Naive thymus-derived CD8-positive, alpha-beta T cell (primary cell): ENCODE data around the gene WASL. TPM values are rescaled to one million over a fixed set of nuclear protein-coding genes. Genes with fewer than 3 reads are reported as not detected.

Source experiments
- ATAC-seq, 2 donors: fragments of 150-1000 bp; cut with Tn5 transposase in 1 of 2; sonication (Bioruptor Pico), chemical (Tn5 transposase) in 1 of 2; 1 replicate in 1 of 2; 2 replicates in 1 of 2; pipeline ENCODE4 v1.10.0; 2021; ENCODE audit warnings: mild to moderate bottlenecking in 2 of 2, moderate library complexity in 2 of 2
- POLR2A ChIA-PET: fragments of 350-600 bp; sonication (Branson Sonifier 250); formaldehyde crosslinking; loops from one replicate; lab custom pipeline; 2021; ENCODE audit warnings: antibody characterized with exemption; lab: Charles Lee
- DNase-seq, 10 donors: peaks; one replicate each; pipeline versions ENCODE4 v3.0.0 to v3.0.0-alpha.2; 2020 to 2022
- H3K27ac Mint-ChIP-seq, 10 donors: one replicate each; pipeline ENCODE4 v1.8.0; 2020 to 2022; ENCODE audit warnings: mild to moderate bottlenecking in 10 of 10, mixed read lengths in 10 of 10, moderate library complexity in 4 of 10, inconsistent platforms in 1 of 10
- H3K27me3 Mint-ChIP-seq, 5 donors: one replicate each; pipeline ENCODE4 v1.8.0; 2021 to 2022; ENCODE audit warnings: mixed read lengths in 5 of 5
- H3K36me3 Mint-ChIP-seq, 3 donors: one replicate each; pipeline ENCODE4 v1.8.0; 2020 to 2022; ENCODE audit warnings: mixed read lengths in 3 of 3, mild to moderate bottlenecking in 2 of 3, inconsistent platforms in 1 of 3
- H3K4me1 Mint-ChIP-seq, 4 donors: one replicate each; pipeline ENCODE4 v1.8.0; 2021 to 2022; ENCODE audit warnings: mixed read lengths in 4 of 4
- H3K4me3 Mint-ChIP-seq, 10 donors: one replicate each; pipeline ENCODE4 v1.8.0; 2020 to 2022; ENCODE audit warnings: mild to moderate bottlenecking in 10 of 10, mixed read lengths in 10 of 10, moderate library complexity in 6 of 10, inconsistent platforms in 1 of 10
- H3K9me3 Mint-ChIP-seq, 9 donors: one replicate each; pipeline ENCODE4 v1.8.0; 2020 to 2022; ENCODE audit warnings: mixed read lengths in 9 of 9, mild to moderate bottlenecking in 3 of 9, inconsistent platforms in 1 of 9, moderate library complexity in 1 of 9
- polyA plus RNA-seq, 3 donors: library from polyadenylated mRNA; unstranded; fragments of 300-500 nt; fragmentation: Illumina TruSeq; gene quantifications; one replicate each; pipeline ENCODE4 v1.2.3, GENCODE V29; 2021
- total RNA-seq, 8 experiments: library from RNA in 2 of 8; stranded (reverse) in 2 of 8; gene quantifications; one replicate each; pipeline ENCODE4 v1.2.3 and lab custom pipeline; 2021 to 2026

The WASL gene
- total and polyA plus RNA-seq, 5 experiments from 2014 or later: 2.5 to 15.6 (median 3.0) TPM

GRCh38 chr7:123662293-123662692, 86.5 kb downstream of the WASL start:
- no peak overlapping the region for H3K4me3 Mint-ChIP-seq
- peaks cover 15 to 65% (median 33%) of the 10 kb centered on the region in 5 donors for H3K27me3 Mint-ChIP-seq
- H3K9me3 Mint-ChIP-seq: peaks cover 0 to 2% (median 0%) of the 10 kb centered on the region in 9 donors
- peaks cover 0 to 5% (median 0%) of the 10 kb centered on the region in 3 donors for H3K36me3 Mint-ChIP-seq
- H3K27ac Mint-ChIP-seq: no peak overlapping the region
- ATAC-seq (no peak), DNase-seq (no peak)
- H3K4me1 Mint-ChIP-seq: peaks cover 0 to 1% (median 0%) of the 10 kb centered on the region in 4 donors
- POLR2A ChIA-PET: no interaction called here

- POLR2A ChIA-PET: no interaction called here
- Mint-ChIP-seq H3K4me1 (peaks cover 0 to 1% (median 0%) of the 10 kb centered on the region in 4 donors), H3K4me3 (no peak overlapping the region), H3K27me3 (peaks cover 15 to 65% (median 33%) of the 10 kb centered on the region in 5 donors), H3K27ac (no peak overlapping the region), H3K36me3 (peaks cover 0 to 5% (median 0%) of the 10 kb centered on the region in 3 donors), H3K9me3 (peaks cover 0 to 2% (median 0%) of the 10 kb centered on the region in 9 donors)
- ATAC-seq: no peak
- DNase-seq: no peak
Measured at GRCh38 chr7:123661765-123662164, 87.0 kb downstream of the WASL start.

- Mint-ChIP-seq H3K27ac (no peak overlapping the region), H3K9me3 (peaks cover 0 to 2% (median 0%) of the 10 kb centered on the region in 9 donors), H3K36me3 (peaks cover 0 to 5% (median 0%) of the 10 kb centered on the region in 3 donors), H3K4me3 (no peak overlapping the region), H3K4me1 (peaks cover 0 to 1% (median 0%) of the 10 kb centered on the region in 4 donors), H3K27me3 (peaks cover 15 to 65% (median 33%) of the 10 kb centered on the region in 5 donors)
- POLR2A ChIA-PET: no interaction called here
- no peak for DNase-seq
- no peak for ATAC-seq
Measured at GRCh38 chr7:123660514-123661354, 88.1 kb downstream of the WASL start.

- Mint-ChIP-seq H3K4me1 (peaks cover 0 to 1% (median 0%) of the 10 kb centered on the region in 4 donors), H3K36me3 (peaks cover 0 to 5% (median 0%) of the 10 kb centered on the region in 3 donors), H3K27me3 (peaks cover 13 to 50% (median 27%) of the 10 kb centered on the region in 5 donors), H3K27ac (no peak overlapping the region), H3K9me3 (peaks cover 0 to 2% (median 0%) of the 10 kb centered on the region in 9 donors), H3K4me3 (no peak overlapping the region)
- POLR2A ChIA-PET: no interaction called here
- DNase-seq (no peak), ATAC-seq (no peak)
Measured at GRCh38 chr7:123658023-123658422, 90.8 kb downstream of the WASL start.

GRCh38 chr7:123657304-123657685, 91.5 kb downstream of the WASL start:
- no peak for DNase-seq

GRCh38 chr7:123656544-123657303, 92.1 kb downstream of the WASL start:
- Mint-ChIP-seq H3K27ac (no peak overlapping the region), H3K4me3 (no peak overlapping the region), H3K9me3 (peaks cover 0 to 2% (median 0%) of the 10 kb centered on the region in 9 donors), H3K36me3 (peaks cover 0 to 2% (median 0%) of the 10 kb centered on the region in 3 donors), H3K4me1 (no peaks in the 10 kb centered on the region), H3K27me3 (peaks cover 8 to 37% (median 16%) of the 10 kb centered on the region in 5 donors)
- ATAC-seq (no peak), DNase-seq (no peak)
- POLR2A ChIA-PET: interaction anchor here (0.6 kb wide), 1 partner anchor 103 kb away, joined by 3 read pairs; no protein-coding TSS in a partner anchor

More at GRCh38 chr7:123657304-123657685, 91.5 kb downstream of the WASL start:
- Mint-ChIP-seq H3K27me3 (peaks cover 9 to 43% (median 22%) of the 10 kb centered on the region in 5 donors), H3K4me1 (no peaks in the 10 kb centered on the region), H3K27ac (no peak overlapping the region), H3K9me3 (peaks cover 0 to 2% (median 0%) of the 10 kb centered on the region in 9 donors), H3K36me3 (peaks cover 0 to 5% (median 0%) of the 10 kb centered on the region in 3 donors), H3K4me3 (no peak overlapping the region)
- ATAC-seq: no peak
- POLR2A ChIA-PET: no interaction called here

- H3K27ac Mint-ChIP-seq: no peak within 1 kb of the TSS
- peaks cover 0 to 2% (median 0%) of the 10 kb centered on the region in 9 donors for H3K9me3 Mint-ChIP-seq
- no peaks in the 10 kb centered on the region for H3K4me1 Mint-ChIP-seq
- peaks cover 6 to 26% (median 12%) of the 10 kb centered on the region in 5 donors for H3K27me3 Mint-ChIP-seq
- no peaks in the 10 kb centered on the region for H3K36me3 Mint-ChIP-seq
- H3K4me3 Mint-ChIP-seq: no peak within 1 kb of the TSS
- DNase-seq: no peak
- POLR2A ChIA-PET: no interaction called here
- ATAC-seq: no peak
Measured at GRCh38 chr7:123655614-123656013, 93.2 kb downstream of the WASL start, which contains the start of gene LMOD2. Gene LMOD2 (plus strand): TSS chr7:123655866. CDS start chr7:123655964, 98 bp downstream.

GRCh38 chr7:123653162-123653561, 95.6 kb downstream of the WASL start:
- Mint-ChIP-seq H3K27me3 (peaks cover 1 to 12% (median 8%) of the 10 kb centered on the region in 5 donors), H3K4me3 (no peak overlapping the region), H3K4me1 (no peaks in the 10 kb centered on the region), H3K9me3 (peaks cover 0 to 1% (median 0%) of the 10 kb centered on the region in 9 donors), H3K36me3 (no peaks in the 10 kb centered on the region), H3K27ac (no peak overlapping the region)
- no peak for ATAC-seq
- POLR2A ChIA-PET: no interaction called here
- DNase-seq: no peak

- ATAC-seq (no peak), DNase-seq (no peak)
- no peak overlapping the region for H3K27ac Mint-ChIP-seq
- H3K36me3 Mint-ChIP-seq: no peaks in the 10 kb centered on the region
- no peak overlapping the region for H3K4me3 Mint-ChIP-seq
- peaks cover 1 to 14% (median 9%) of the 10 kb centered on the region in 5 donors for H3K27me3 Mint-ChIP-seq
- H3K9me3 Mint-ChIP-seq: no peaks in the 10 kb centered on the region
- POLR2A ChIA-PET: no interaction called here
- no peaks in the 10 kb centered on the region for H3K4me1 Mint-ChIP-seq
Measured at GRCh38 chr7:123652406-123652805, 96.4 kb downstream of the WASL start.

GRCh38 chr7:123650595-123650994, 98.2 kb downstream of the WASL start:
- no peak for ATAC-seq
- Mint-ChIP-seq H3K27ac (no peak overlapping the region), H3K4me1 (no peaks in the 10 kb centered on the region), H3K36me3 (no peaks in the 10 kb centered on the region), H3K27me3 (peaks cover 1 to 23% (median 9%) of the 10 kb centered on the region in 5 donors), H3K9me3 (no peaks in the 10 kb centered on the region), H3K4me3 (no peak overlapping the region)
- no peak for DNase-seq
- POLR2A ChIA-PET: no interaction called here

GRCh38 chr7:123649964-123650363, 98.8 kb downstream of the WASL start:
- Mint-ChIP-seq H3K36me3 (no peaks in the 10 kb centered on the region), H3K27me3 (peaks cover 4 to 23% (median 9%) of the 10 kb centered on the region in 5 donors), H3K4me1 (no peaks in the 10 kb centered on the region), H3K27ac (no peak overlapping the region), H3K4me3 (no peak overlapping the region), H3K9me3 (no peaks in the 10 kb centered on the region)
- DNase-seq (no peak), ATAC-seq (no peak)
- POLR2A ChIA-PET: no interaction called here

- Mint-ChIP-seq H3K4me3 (no peak overlapping the region), H3K4me1 (no peaks in the 10 kb centered on the region), H3K36me3 (no peaks in the 10 kb centered on the region), H3K27me3 (peaks cover 6 to 46% (median 11%) of the 10 kb centered on the region in 5 donors), H3K27ac (no peak overlapping the region), H3K9me3 (peaks cover 0 to 1% (median 0%) of the 10 kb centered on the region in 9 donors)
- POLR2A ChIA-PET: no interaction called here
- ATAC-seq (no peak), DNase-seq (no peak)
Measured at GRCh38 chr7:123647106-123647730, 101.6 kb downstream of the WASL start.
